Stimulated activated naive CD8-positive, alpha-beta T cell treated with anti-CD3 and anti-CD28 coated beads, Interleukin-15, Interleukin-2, amounts not matched to agents 100 ng/mL and 50 ng/mL, for 24 hours (primary cell): ENCODE measurements around the gene ABR.
"Not testable (repeated sequence)": the region's sequence is repeated elsewhere in the genome, so short reads cannot be mapped to it uniquely, and the experiment has no call there.

ENCODE experiments used
- H3K27ac Mint-ChIP-seq: one replicate; pipeline ENCODE4 v1.8.0; 2021; ENCODE audit warnings: mild to moderate bottlenecking, mixed read lengths
- H3K27me3 Mint-ChIP-seq: one replicate; pipeline ENCODE4 v1.8.0; 2021; ENCODE audit warnings: mixed read lengths
- H3K36me3 Mint-ChIP-seq: one replicate; pipeline ENCODE4 v1.8.0; 2021; ENCODE audit warnings: low read depth, mixed read lengths
- H3K4me1 Mint-ChIP-seq: one replicate; pipeline ENCODE4 v1.8.0; 2021; ENCODE audit warnings: low read depth, mixed read lengths
- H3K4me3 Mint-ChIP-seq: one replicate; pipeline ENCODE4 v1.8.0; 2021; ENCODE audit warnings: mild to moderate bottlenecking, mixed read lengths
- H3K9me3 Mint-ChIP-seq: one replicate; pipeline ENCODE4 v1.8.0; 2021; ENCODE audit warnings: mixed read lengths

The ABR gene

GRCh38 chr17:1211287-1211686, 31.5 kb upstream of the ABR start:
- Mint-ChIP-seq H3K27me3 (no peaks in the 10 kb centered on the region), H3K4me3 (no peak overlapping the region), H3K9me3 (no peaks in the 10 kb centered on the region), H3K27ac (no peak overlapping the region), H3K36me3 (no peaks in the 10 kb centered on the region), H3K4me1 (peaks cover 9% of the 10 kb centered on the region)

GRCh38 chr17:1208966-1209365, 29.2 kb upstream of the ABR start:
- no peak overlapping the region for H3K27ac Mint-ChIP-seq
- no peaks in the 10 kb centered on the region for H3K36me3 Mint-ChIP-seq
- H3K4me1 Mint-ChIP-seq = peaks cover 9% of the 10 kb centered on the region
- H3K4me3 Mint-ChIP-seq = no peak overlapping the region
- H3K9me3 Mint-ChIP-seq = no peaks in the 10 kb centered on the region
- no peaks in the 10 kb centered on the region for H3K27me3 Mint-ChIP-seq

- no peak overlapping the region for H3K27ac Mint-ChIP-seq
- H3K4me1 Mint-ChIP-seq = peaks cover 24% of the 10 kb centered on the region
- H3K9me3 Mint-ChIP-seq = no peaks in the 10 kb centered on the region
- H3K27me3 Mint-ChIP-seq = no peaks in the 10 kb centered on the region
- no peak overlapping the region for H3K4me3 Mint-ChIP-seq
- no peaks in the 10 kb centered on the region for H3K36me3 Mint-ChIP-seq
Measured at GRCh38 chr17:1206026-1206777, 26.4 kb upstream of the ABR start.

GRCh38 chr17:1203967-1204291, 24.1 kb upstream of the ABR start:
- H3K9me3 Mint-ChIP-seq = no peaks in the 10 kb centered on the region
- no peak overlapping the region for H3K4me3 Mint-ChIP-seq
- H3K27me3 Mint-ChIP-seq = no peaks in the 10 kb centered on the region
- peak overlapping the region; percentile 16 for H3K27ac Mint-ChIP-seq
- no peaks in the 10 kb centered on the region for H3K36me3 Mint-ChIP-seq
- peaks cover 44% of the 10 kb centered on the region for H3K4me1 Mint-ChIP-seq

GRCh38 chr17:1203111-1203966, 23.6 kb upstream of the ABR start:
- no peak overlapping the region for H3K27ac Mint-ChIP-seq
- H3K27me3 Mint-ChIP-seq = no peaks in the 10 kb centered on the region
- H3K36me3 Mint-ChIP-seq = no peaks in the 10 kb centered on the region
- H3K4me3 Mint-ChIP-seq = no peak overlapping the region
- H3K9me3 Mint-ChIP-seq = no peaks in the 10 kb centered on the region
- peaks cover 50% of the 10 kb centered on the region for H3K4me1 Mint-ChIP-seq

GRCh38 chr17:1202291-1202690, 22.5 kb upstream of the ABR start:
- no peaks in the 10 kb centered on the region for H3K27me3 Mint-ChIP-seq
- H3K27ac Mint-ChIP-seq = peak overlapping the region; percentile 31
- H3K4me1 Mint-ChIP-seq = peaks cover 61% of the 10 kb centered on the region
- H3K9me3 Mint-ChIP-seq = no peaks in the 10 kb centered on the region
- H3K4me3 Mint-ChIP-seq = no peak overlapping the region
- H3K36me3 Mint-ChIP-seq = no peaks in the 10 kb centered on the region

- H3K36me3 Mint-ChIP-seq = no peaks in the 10 kb centered on the region
- H3K4me1 Mint-ChIP-seq = peaks cover 65% of the 10 kb centered on the region
- H3K27ac Mint-ChIP-seq = no peak overlapping the region
- no peaks in the 10 kb centered on the region for H3K9me3 Mint-ChIP-seq
- peak overlapping the region; percentile 45 for H3K4me3 Mint-ChIP-seq
- H3K27me3 Mint-ChIP-seq = no peaks in the 10 kb centered on the region
Measured at GRCh38 chr17:1201132-1201702, 21.4 kb upstream of the ABR start.

GRCh38 chr17:1199271-1199743, 19.5 kb upstream of the ABR start:
- not testable (repeated sequence) for H3K36me3 Mint-ChIP-seq, H3K4me3 Mint-ChIP-seq, H3K9me3 Mint-ChIP-seq, H3K27ac Mint-ChIP-seq, H3K27me3 Mint-ChIP-seq
- H3K4me1 Mint-ChIP-seq = peaks cover 65% of the 10 kb centered on the region

- Mint-ChIP-seq H3K27me3 (no peaks in the 10 kb centered on the region), H3K9me3 (no peaks in the 10 kb centered on the region), H3K4me1 (peaks cover 63% of the 10 kb centered on the region), H3K4me3 (no peak overlapping the region), H3K27ac (peak overlapping the region; percentile 88), H3K36me3 (no peaks in the 10 kb centered on the region)
Measured at GRCh38 chr17:1197781-1198490, 18.2 kb upstream of the ABR start.

GRCh38 chr17:1197379-1197778, 17.6 kb upstream of the ABR start:
- Mint-ChIP-seq H3K36me3 (no peaks in the 10 kb centered on the region), H3K27me3 (no peaks in the 10 kb centered on the region), H3K4me1 (peaks cover 58% of the 10 kb centered on the region), H3K27ac (peak overlapping the region; percentile 88), H3K9me3 (no peaks in the 10 kb centered on the region), H3K4me3 (peak overlapping the region; percentile 15)

- H3K27ac Mint-ChIP-seq = peak overlapping the region; percentile 88
- H3K9me3 Mint-ChIP-seq = no peaks in the 10 kb centered on the region
- peaks cover 54% of the 10 kb centered on the region for H3K4me1 Mint-ChIP-seq
- H3K4me3 Mint-ChIP-seq = no peak overlapping the region
- H3K36me3 Mint-ChIP-seq = no peaks in the 10 kb centered on the region
- H3K27me3 Mint-ChIP-seq = no peaks in the 10 kb centered on the region
Measured at GRCh38 chr17:1196946-1197345, 17.2 kb upstream of the ABR start.

GRCh38 chr17:1192911-1193699, 13.3 kb upstream of the ABR start:
- Mint-ChIP-seq H3K27me3 (no peaks in the 10 kb centered on the region), H3K4me3 (no peak overlapping the region), H3K36me3 (no peaks in the 10 kb centered on the region), H3K27ac (no peak overlapping the region), H3K4me1 (peaks cover 17% of the 10 kb centered on the region), H3K9me3 (no peaks in the 10 kb centered on the region)

- Mint-ChIP-seq H3K27ac (no peak overlapping the region), H3K4me1 (peaks cover 3% of the 10 kb centered on the region), H3K27me3 (no peaks in the 10 kb centered on the region), H3K4me3 (no peak overlapping the region), H3K36me3 (no peaks in the 10 kb centered on the region), H3K9me3 (no peaks in the 10 kb centered on the region)
Measured at GRCh38 chr17:1190751-1191331, 11.1 kb upstream of the ABR start.
